Fibroblast of the aortic adventitia (primary cell): ENCODE data around the gene FAT1. TPM values are rescaled to one million over a fixed set of nuclear protein-coding genes. Genes with fewer than 3 reads are reported as not detected.

ENCODE experiments used
- DNase-seq: peaks from one replicate; pipeline ENCODE4 v3.0.0-alpha.2; 2010; ENCODE audit warnings: low read depth
- H3K4me3 ChIP-seq: 2 replicates; pipeline ENCODE4 v1.5.1; 2011; ENCODE audit warnings: low read depth, mild to moderate bottlenecking, control low read depth, low read length, moderate library complexity
- CTCF ChIP-seq: IDR thresholded peaks from 2 replicates; pipeline ENCODE4 v1.5.1; 2011; ENCODE audit warnings: mild to moderate bottlenecking, low read length, control low read depth, inconsistent platforms; ENCODE audit not compliant: insufficient read depth
- total RNA-seq: library from RNA; depleted of rRNA; stranded (reverse); fragments of >200 nt; gene quantifications from 2 replicates; pipeline ENCODE4 v1.2.3, GENCODE V29; 2012; ENCODE audit warnings: low replicate concordance

The FAT1 gene
- total RNA-seq, 1 donor: 114 TPM

- H3K4me3 ChIP-seq: no peak overlapping the region
- no peak for TF ChIP-seq CTCF
- DNase-seq: no peak
Observed at GRCh38 chr4:186715077-186715476, 8.6 kb downstream of the FAT1 start.

GRCh38 chr4:186714006-186714675, 9.5 kb downstream of the FAT1 start:
- no peak overlapping the region for H3K4me3 ChIP-seq
- DNase-seq: no peak
- no peak for TF ChIP-seq CTCF

GRCh38 chr4:186712690-186713089, 11.0 kb downstream of the FAT1 start:
- DNase-seq: no peak

GRCh38 chr4:186710521-186711119, 13.0 kb downstream of the FAT1 start:
- DNase-seq: no peak
- no peak overlapping the region for H3K4me3 ChIP-seq
- TF ChIP-seq CTCF: no peak

More at GRCh38 chr4:186712690-186713089, 11.0 kb downstream of the FAT1 start:
- no peak for TF ChIP-seq CTCF
- no peak overlapping the region for H3K4me3 ChIP-seq

- DNase-seq: no peak
- H3K4me3 ChIP-seq: no peak overlapping the region
- TF ChIP-seq CTCF: no peak
Observed at GRCh38 chr4:186709517-186709916, 14.1 kb downstream of the FAT1 start.

GRCh38 chr4:186708554-186708953, 15.1 kb downstream of the FAT1 start:
- no peak overlapping the region for H3K4me3 ChIP-seq
- no peak for TF ChIP-seq CTCF
- no peak for DNase-seq

GRCh38 chr4:186707996-186708395, 15.7 kb downstream of the FAT1 start:
- DNase-seq: no peak
- no peak overlapping the region for H3K4me3 ChIP-seq
- TF ChIP-seq CTCF: no peak
